ENCODE data around the gene CLMN.
"Not testable (repeated sequence)": the region's sequence is repeated elsewhere in the genome, so short reads cannot be mapped to it uniquely, and the experiment has no call there.

The CLMN gene

DNA sequence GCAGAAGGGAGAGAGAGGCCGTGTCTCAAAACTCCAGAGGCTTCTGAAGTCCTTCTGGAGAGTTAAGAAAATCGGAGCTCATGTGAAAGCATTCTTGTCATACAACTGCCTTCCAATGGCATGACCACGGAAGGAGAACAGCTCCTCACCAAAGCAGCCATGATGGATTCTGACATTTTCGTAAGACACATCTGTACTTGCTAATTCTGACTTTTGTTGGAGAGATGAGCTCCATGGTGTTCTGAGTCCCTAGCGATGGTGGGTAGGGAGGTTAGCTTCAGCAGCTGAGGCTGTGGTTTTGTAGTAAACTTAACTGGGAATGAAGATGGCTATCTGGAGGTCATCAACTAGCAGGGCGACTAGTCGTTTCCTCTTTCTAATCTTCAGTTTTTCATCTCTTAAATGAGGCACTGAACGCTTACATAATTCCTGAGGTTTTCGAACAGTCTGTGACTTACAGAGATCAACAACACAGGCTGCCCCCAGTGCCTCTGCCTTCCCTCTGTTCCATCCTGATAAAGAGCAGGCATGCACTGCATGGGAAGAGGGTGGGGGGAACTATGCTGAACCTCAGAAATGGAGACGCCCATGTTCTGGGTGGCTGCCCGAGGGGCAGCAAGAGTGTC is 133.8 kb downstream of the CLMN start:
- no peak for DNase-seq

DNA sequence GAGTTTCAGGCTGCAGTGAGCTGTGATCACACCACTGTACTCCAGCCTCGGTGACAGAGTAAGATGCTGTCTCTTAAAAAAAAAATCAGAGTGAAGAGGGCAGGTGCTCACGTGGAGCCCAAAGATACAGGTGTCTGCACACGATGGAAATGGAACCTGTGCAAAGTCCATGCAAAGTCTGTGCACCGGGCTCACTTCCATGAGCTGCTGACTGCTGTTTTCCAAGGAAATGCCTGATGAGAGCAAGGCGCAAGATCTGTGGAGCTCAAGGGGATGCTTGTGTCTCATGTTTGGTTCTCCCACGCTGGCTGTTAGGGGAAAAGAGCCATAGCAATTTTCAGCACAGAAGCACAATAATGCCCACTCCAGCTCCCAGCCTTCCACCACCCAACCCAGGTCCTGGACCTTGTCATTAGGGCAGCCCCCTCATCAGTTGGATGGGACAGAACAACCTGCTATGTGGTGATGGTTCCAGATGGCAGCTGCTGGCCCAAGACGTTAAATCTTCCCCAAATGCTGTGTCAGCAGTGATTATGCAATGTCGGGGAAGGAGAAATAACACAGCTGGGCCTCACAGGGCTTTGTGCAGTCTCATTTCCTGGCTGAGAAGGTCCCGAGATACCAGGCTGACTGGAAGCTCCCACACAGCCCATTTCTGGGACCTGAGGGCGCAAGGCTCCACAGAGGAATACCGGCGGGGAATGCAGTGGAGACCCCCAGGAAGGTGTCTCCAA is 134.5 kb downstream of the CLMN start:
- DNase-seq = no peak

DNA sequence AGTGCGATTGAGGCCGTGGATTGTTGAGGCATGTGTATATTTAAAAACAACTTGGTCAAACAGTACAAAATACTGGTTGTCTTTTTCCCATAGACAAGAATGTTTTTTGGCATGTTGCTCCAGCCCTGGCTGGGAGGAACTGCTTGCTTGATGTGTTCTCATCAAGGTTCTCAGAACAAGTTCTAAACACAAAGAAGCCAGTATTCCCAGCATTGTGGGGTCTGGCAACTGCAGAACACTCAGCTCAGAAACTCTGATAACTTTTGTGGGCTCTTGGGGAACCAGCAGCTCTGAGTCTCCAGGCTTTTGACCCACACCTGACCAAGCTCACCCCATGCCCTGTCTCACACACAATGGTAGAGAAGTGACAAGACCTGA is 135.3 kb downstream of the CLMN start:
- no peak for DNase-seq

DNA sequence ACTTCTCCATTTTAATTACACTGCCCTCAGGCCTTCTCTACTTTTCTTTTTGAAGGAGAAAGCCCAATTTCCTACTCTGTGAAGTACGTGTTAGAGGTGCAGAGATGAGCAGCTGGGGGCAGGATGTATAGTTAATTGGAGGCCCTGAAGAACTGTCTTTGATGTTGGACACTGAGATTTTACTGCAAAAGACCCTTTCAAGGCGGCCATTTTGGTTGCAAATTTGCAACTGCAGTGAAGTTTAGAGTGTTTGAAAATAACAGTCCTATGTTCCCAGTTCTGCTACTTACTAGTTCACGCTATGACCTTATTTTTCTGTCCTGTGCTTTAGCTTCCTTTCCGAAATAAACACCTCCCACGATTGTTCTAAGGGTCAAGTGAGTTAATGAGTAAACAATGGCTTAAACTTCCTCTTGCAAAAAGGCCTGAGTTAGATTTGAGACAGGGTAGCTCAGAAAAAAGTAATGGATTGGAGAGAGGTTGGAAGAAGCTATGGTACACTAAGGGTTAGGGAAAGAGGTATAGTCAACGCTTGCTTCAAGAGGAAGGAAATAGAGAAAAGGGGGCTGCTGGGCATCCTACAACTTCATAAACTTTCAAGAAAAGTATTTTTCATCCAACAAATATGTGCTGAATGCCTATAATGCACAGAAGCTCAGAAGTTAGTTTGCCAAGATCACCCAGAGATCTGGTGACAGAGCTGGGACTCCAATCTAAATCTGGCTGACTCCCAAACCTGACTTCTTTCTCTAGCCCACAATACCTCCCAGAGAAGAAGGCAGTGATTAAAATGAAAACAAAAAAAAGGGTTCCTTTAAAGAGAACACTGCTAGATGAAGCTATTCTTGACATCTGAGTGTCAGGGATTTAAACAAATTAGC is 135.9 kb downstream of the CLMN start:
- DNase-seq = no peak

DNA sequence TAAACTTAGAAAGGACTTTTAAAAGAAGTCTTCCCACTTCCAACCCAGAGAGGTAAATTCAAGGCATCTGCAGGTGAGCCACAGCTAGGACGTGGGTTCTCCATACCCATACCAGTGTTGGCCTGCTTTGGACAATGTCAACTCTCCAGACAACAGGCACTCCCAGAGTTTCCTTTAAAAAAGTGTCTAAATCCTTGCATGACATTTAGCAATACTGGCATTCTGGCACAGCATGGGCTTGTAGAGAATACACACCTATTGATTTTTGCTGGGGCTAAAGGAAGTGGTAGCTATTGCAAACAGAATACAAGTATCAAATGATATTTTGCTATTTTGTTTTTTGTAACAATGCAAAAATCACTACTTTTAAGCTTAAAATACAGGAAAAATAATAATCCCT is 136.6 kb downstream of the CLMN start:
- no peak for DNase-seq

DNA sequence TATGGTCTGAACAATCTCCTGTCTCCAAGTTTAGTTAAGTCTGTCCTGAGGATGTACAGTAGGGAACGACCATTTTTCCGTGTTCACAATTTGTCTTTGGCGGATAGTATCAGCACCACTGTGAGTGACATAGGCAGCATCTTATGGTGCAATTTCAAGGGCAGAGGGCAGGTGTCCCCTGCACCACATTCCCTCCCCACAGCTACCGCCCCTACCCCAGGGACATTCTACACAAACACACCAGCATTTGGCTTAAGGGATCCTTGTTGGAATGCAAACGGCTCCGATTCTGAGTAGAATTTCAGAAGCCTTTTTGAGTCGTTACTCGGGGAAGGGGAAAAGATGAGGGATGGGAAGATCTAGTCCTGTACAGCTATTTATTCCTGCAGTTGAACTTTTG is 137.3 kb downstream of the CLMN start:
- DNase-seq = no peak

DNA sequence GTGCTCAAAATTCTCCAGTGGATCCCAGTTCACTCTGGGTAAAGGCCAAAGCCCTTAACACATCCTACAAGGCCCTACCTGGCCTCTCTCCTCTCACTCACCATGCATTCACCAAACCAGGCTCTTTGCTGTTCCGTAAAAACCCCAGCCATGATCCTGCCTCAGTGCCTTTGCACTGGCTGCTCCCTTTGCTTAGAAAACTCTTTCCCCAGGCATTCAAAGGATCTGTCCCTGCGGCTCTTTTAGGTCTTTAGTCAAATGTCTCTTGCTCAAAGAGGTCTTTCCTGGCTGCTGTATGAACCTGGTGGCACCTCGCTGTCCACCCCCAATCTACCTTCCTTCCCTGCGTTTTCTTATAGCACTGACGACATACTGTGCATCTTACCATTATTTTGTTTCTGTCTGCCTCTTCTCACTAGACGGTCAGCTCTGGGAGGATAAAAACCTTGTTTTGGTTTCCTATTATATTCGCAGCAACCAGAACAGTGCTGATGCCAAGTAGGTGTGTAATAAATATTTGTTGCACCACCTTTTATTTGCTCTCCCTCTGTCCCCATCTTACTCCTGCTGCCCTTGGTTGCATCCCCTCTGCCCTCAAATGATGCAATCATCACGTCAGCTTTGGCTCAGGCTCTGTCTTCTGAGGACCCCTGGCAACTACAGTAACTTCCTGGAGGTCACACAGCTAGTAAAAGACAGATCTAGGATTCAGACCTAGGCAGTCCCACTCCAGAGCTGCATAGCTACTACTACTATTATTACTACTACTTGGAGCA is 138.6 kb downstream of the CLMN start:
- DNase-seq = no peak

DNA sequence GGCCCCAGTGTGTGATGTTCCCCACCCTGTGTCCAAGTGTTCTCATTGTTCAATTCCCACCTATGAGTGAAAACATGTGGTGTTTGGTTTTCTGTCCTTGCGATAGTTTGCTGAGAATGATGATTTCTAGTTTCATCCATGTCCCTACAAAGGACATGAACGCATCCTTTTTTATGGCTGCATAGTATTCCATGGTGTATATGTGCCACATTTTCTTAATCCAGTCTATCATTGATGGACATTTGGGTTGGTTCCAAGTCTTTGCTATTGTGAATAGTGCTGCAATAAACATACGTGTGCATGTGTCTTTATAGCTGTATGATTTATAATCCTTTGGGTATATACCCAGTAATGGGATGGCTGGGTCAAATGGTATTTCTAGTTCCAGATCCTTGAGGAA is 144.0 kb downstream of the CLMN start:
- not testable (repeated sequence) for DNase-seq

DNA sequence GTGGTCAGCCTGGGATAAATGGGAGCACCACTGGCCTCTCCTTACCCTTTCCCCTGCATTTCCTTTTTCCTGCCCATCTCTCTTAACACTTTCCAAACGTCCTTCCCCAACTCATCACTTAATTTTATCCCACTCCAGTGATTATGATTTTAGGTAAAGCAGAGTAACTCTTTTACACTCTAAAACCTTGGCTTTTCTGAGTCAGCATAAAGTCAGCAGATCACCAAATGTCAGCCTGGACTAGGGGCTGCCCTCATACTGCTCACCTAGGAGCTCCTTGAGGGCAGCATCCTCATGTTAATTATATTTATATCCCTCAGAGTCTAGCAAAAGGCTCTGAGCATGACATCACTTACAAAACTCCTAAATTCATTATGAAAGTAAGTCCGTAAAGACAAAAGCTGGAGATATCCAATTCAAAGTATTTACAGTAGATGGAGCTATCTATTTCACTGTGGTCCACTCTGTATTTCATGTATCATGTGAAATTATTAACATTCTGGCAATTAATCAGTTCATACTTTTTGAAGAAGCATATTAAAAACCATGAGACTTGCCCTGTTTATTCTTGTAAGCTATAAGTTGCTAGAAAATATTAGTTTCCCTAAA is 145.4 kb downstream of the CLMN start:
- DNase-seq = no peak

DNA sequence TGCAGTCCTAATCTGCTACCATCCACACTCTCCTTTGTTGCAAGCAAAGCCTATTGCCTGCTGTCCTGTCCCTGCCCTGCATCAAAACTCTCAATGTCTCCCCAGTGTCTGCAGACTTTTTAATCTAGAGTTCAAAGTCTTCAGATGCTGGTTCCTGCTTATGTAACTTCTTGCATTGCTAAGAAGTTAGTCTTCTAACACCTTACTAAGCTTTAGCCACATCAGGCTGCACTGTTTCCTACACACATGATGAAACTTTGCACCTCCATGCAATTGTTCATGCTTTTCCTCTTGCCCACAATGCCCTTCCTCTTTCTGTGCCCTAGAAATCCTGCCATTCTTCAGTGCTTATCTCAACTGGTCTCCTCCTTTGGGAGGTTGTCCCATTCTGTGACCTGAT is 146.2 kb downstream of the CLMN start:
- DNase-seq = no peak

DNA sequence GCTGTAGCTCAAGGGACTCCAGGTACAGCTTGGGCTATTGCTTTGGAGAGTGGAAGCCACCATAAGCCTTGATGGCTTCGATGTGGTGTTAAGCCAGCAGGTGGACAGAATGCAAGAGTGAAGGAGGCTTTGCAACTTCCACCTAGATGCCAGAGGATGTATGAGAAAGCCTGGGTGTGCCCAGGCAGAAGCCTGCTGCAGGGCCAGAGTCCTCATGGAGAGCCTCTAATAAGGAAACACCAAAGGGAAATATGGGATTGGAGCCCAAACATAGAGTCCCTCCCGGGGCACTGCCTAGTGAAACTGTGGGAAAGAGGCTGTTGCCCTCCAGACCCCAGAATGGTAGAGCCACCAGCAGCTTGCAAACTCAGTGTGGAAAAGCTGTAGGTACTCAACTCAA is 152.5 kb downstream of the CLMN start:
- no peak for DNase-seq

DNA sequence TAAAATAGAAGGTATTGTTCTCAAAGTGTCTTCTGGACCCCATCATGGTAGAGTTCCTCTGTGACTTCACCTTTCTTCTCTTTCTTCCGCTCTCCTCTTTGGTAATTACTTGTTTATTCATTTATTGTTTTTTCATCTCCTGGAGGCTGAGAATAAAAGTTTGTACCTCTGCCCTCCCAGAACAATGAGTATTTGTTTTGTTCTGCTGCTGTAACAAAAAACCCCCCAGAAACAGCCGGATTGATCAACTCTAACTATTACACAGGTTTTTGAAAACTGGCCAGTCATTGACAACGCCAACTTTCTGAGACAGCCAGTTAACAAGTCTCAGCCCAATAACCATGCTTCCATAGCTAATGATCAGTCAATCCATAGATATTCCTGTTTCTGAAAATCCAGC is 154.2 kb downstream of the CLMN start:
- DNase-seq = no peak

DNA sequence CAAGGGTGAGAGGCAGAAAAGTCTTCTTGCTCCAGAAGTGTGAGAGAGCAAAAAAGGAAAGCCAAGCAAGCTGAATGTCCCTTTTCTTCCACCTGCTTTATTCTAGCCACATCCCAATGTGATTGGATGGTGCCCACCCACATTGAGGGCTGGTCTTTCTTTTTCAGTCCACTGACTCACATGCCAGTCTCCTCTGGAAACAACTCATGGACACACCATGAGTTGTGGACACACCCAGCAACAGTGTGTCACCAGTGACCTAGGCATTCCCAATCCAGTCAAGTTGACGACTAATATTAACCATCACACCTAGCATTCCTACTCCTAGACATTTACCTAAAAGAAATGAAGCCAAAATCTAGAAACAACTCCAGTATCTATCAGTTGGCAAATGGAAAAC is 155.2 kb downstream of the CLMN start:
- no peak for DNase-seq

DNA sequence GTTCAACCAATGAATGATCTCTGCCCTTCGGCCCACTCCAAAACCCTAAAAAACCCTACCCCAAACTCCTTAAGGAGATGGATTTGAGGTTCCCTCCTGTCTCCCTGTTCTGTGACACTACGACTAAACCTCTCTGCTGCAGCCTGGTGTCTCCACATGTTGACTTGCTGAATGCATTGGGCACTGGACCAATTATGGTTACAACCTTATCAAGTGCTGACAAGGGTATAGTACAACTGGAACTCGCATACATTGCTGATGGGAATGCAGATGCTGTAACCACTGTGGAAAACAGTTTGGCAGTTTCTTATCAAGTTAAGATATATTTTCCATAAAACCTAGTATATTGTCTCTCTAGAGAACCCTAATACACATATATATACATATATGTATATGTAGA is 156.0 kb downstream of the CLMN start:
- no peak for DNase-seq

DNA sequence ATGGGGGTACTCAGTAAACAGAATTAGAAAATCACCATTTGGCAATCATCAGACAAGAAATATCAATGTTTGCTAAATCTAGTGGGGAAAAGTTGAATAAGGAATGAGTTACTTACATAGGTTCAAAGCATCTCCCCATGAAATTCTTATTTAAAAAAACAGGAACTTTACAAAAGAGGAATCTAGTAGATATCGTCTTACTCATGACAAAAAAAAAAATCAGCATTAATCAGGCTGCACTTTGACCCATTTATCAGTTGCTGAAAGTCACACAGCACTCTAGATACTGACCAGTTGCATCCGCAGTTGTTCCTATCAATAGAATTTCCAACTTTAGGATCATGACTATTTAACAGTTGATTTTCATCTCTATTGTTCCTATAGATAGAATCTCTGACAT is 156.6 kb downstream of the CLMN start:
- DNase-seq = no peak

DNA sequence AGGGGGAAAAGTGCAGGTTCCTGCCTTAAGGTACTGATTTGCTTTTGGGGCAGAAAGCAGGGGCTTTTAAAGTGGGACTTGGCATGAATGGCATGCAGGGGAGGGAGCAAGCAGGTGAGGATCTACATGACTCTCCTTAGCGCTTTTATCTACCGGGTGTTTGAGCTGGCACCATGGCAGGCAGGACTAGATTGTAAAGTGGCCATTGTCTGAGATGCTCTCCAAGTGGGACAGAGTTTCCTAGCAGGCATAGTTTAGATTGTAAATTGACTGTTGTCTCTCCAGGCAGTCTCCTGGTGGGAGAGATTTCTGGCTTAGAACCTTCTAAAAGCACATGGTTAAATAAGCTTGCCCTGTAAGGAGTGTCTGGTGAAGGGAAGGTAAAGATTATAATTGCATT is 157.1 kb downstream of the CLMN start:
- no peak for DNase-seq

DNA sequence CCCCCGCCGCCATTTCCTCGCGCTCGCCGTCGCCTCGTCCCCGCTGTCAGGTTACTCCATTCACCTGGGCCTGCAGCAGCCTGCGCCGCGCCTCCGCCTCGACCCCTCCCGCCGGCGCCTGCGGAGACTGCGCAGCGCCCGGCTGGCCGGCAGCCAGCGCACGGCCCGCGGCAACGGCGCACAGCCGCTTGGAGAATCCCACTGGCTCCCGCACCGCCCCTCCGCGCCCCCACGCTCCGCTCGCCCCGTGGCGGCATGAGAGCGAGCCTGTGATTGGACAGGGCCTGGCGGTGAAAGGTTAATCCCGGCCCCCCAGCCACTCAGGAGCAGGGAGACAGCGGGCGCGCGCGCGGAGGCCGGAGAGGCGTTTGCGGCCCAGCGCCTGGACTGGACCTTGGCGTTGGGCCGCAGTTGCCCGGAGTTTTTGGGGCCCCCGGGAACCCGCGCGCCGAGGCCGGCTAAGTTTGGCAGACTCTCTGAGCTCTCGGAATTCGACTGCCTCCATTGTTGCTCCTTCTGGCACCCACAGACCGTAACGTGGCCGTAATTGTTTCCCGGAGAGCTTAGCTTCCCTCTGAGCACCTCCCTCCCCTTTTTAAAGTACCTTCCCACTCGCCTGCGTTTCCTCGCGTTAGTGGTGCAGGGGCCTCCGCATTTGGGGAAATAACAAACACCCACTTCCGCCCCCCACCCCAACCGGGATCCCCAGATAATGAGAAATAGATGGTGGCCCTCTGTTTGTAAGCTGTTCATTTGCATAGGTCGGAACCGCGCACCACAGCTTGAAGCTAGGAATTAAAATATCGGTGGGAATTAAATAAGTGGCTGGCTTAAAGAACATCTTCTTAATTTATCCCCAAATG is 162.2 kb downstream of the CLMN start, which contains the start of gene DICER1:
DICER1 (minus strand) TSS at position 203 of the 863 bp plus-strand sequence. CDS start 24,071 bp downstream, outside the sequence.
- peak; percentile 97 for DNase-seq

DNA sequence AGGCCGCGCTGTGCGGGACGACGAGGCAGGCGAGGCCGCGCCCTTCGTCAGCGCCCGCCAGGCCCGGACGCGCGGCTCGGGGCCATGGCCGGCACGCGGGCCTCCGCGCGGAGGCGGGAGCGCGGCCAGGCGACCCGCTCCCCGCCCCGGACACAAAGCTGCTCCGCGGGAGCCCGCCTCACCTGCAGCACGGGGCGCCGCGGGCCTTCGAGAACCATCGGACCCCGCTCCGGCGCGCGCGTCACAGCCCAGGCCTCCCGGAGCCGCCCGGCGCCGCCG is 162.7 kb downstream of the CLMN start:
- DNase-seq = no peak

DNA sequence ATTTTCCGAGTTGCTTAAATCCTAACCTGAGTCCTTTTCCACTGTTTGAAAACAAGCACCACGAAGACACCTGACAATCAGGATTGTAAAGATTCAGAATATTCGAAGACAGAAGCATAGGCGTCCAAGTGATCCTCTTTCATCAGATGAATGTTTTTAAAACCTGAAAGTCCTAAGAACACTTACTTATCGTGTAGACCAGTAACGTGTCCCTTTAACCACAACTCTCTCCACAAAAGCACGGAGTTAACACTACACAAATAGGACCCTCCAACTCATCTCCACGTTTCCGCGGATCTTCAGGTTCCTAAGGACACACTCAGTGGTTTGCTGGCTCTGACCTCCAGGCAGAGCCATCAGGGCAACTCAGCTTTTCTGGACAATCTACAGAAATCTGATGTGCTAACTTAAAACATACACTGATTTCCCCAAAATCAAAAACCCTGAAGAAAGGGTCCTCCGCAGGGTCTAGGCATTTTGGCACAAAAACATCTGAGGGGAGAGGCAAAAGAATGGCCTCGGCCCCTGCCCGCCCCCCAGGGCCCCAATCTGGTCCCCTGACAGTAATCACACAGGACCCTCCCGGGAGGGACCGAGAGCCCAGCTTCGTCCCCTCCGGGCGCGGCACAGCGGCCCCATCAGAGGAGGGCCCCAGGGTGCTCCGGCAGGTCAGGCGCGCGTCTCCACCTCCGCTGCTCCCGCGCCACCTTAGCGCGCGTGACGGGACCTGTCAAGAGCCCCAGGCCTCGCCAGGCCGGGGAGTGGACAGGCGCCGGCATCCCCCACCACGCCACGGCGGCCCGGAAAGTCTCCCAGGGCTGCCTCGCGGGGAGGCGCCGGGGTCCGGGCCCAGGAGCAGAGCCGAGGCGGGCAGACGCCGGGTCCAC is 163.3 kb downstream of the CLMN start:
- peak; percentile 52 for DNase-seq

DNA sequence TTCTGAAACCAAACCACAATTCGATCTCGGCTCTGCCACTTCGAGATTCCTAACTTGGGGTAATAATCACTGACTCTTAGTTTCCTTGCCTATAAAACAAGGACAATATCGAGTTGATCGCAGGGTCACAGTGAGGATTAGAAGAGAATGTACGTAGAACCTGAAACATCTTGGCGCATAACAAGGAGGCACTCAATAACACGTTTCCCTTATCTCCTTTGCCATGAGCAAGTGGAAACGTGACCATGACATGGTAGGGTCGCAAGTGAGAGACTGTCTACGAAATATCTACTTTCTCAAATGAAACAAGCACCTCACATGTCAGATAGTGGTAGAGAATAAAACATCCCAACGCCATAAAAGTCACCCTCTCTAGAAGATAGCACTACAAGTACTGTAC is 164.7 kb downstream of the CLMN start:
- DNase-seq = no peak

DNA sequence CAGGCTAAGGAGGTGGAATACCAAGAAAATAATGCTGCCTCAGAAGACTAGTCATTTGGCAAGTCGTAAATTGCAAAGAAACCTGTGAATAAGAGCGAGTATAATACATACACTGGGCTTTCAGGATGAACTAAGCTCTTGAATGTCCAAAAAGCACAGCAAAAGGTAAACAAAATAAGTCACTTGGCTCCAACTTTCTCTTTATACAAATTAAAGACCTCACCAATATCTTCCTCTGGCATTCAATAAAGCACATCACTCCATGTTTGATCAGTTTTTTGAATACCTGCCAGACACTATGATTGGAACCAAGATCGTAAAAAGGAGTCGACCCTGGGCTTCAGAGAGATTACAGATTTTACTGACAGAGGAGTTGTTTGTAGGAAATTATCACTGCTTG is 165.8 kb downstream of the CLMN start:
- no peak for DNase-seq

All from activated CD4-positive, alpha-beta T cell treated with anti-CD3 and anti-CD28 coated beads for 48 hours (primary cell).